Heart left ventricle (tissue), 16 donors: ENCODE results near the gene KRTAP24-1. TPM values are rescaled to one million over a fixed set of nuclear protein-coding genes. Genes with fewer than 3 reads are reported as not detected.

Experiments
- ATAC-seq, 4 donors: fragments of 200-7000 bp; cut with Tn5 transposase; one replicate each; pipeline ENCODE4 v1.9.1; 2020 to 2022; ENCODE audit warnings: moderate library complexity in 4 of 4, mild to moderate bottlenecking in 3 of 4, moderate number of reproducible peaks in 1 of 4
- DNase-seq, 5 donors: peaks; one replicate each; pipeline ENCODE4 v3.0.0-alpha.2; 2020
- H3K27ac ChIP-seq, 12 donors: fragments of 200-600 bp; sonication (generic) in 4 of 12; one replicate each; pipeline versions ENCODE4 v1.5.0 to v1.8.0; 2016 to 2022; ENCODE audit warnings: mild to moderate bottlenecking in 2 of 12
- H3K27me3 ChIP-seq, 9 donors: fragments of 200-600 bp; sonication (generic) in 2 of 9; one replicate each; pipeline versions ENCODE4 v1.5.1 to v1.8.0; 2016 to 2022; ENCODE audit warnings: mild to moderate bottlenecking in 3 of 9
- H3K36me3 ChIP-seq, 9 donors: fragments of 200-600 bp; sonication (generic) in 2 of 9; one replicate each; pipeline versions ENCODE4 v1.5.0 to v1.8.0; 2018 to 2022; ENCODE audit warnings: mild to moderate bottlenecking in 2 of 9
- H3K4me1 ChIP-seq, 12 donors: fragments of 200-600 bp; sonication (generic) in 4 of 12; one replicate each; pipeline versions ENCODE4 v1.5.0 to v1.8.0; 2016 to 2022; ENCODE audit warnings: mild to moderate bottlenecking in 3 of 12
- H3K4me3 ChIP-seq, 12 donors: fragments of 200-600 bp; sonication (generic) in 4 of 12; one replicate each; pipeline versions ENCODE4 v1.5.0 to v1.8.0; 2017 to 2022; ENCODE audit warnings: mild to moderate bottlenecking in 9 of 12, moderate library complexity in 4 of 12
- H3K9me3 ChIP-seq, 12 donors: fragments of 200-600 bp; sonication (generic) in 4 of 12; one replicate each; pipeline versions ENCODE4 v1.5.0 to v1.8.0; 2016 to 2022; ENCODE audit warnings: mild to moderate bottlenecking in 1 of 12
- CTCF ChIP-seq, 12 donors: fragments of 200-600 bp; sonication (generic) in 4 of 12; IDR thresholded peaks; one replicate each; pipeline versions ENCODE4 v1.5.0 to v1.8.0; 2018 to 2022; ENCODE audit warnings: antibody characterized with exemption in 12 of 12, mild to moderate bottlenecking in 5 of 12
- POLR2A ChIP-seq, 2 donors: fragments of 450-650 bp; IDR thresholded peaks; one replicate each; pipeline ENCODE4 v1.6.1; 2017; ENCODE audit warnings: antibody characterized with exemption in 2 of 2, mild to moderate bottlenecking in 2 of 2, moderate library complexity in 2 of 2
- WGBS, 4 donors: extraction: QIAGEN DNeasy Blood & Tissue Kit in 2 of 4; methylation state at CpG; one replicate each; pipeline versions ENCODE4 v1.1.5 to v1.1.7; 2013 to 2018; 5-methylcytosine and 5-hydroxymethylcytosine counted together
- intact Hi-C, 10 donors: fragments of 100-400 bp; cut with DNase I; formaldehyde crosslinking; loops; one replicate each; pipeline versions ENCODE4 v1.11.1 to v1.14.2; 2022
- polyA plus RNA-seq, 2 donors: library from polyadenylated mRNA; stranded (reverse); fragments of 200-250 nt; gene quantifications; one replicate each; pipeline ENCODE4 v1.2.3, GENCODE V29; 2013
- total RNA-seq, 9 donors: library from RNA; depleted of rRNA in 2 of 9; stranded (reverse); fragments of >200 nt in 2 of 9; fragmentation: NEBNext Ultra II Directional in 3 of 9; extraction: Animal tissue kit (Norgen Biotek cat#: 25700) in 3 of 9; gene quantifications; one replicate each; pipeline versions ENCODE4 v1.1.0 to v1.2.4, GENCODE V29; 2016 to 2023
- donor health status: ischemic (EF 13 %, LVEDD 7.1; RV severe dilation, severe dysfunction).
- donor health status: healthy with polysubstance abuse.
- donor health status: DM: no; HTN: yes; CAD: no.
- donor health status: DM: no; HTN: no; CAD: no.
- donor health status: ischemic (EF 25% LVEDD 6.9; RV normal size, moderate dysfunction).
- donor health status: ischemic (EF 25% LVEDD 5.7; RV mildly dilated, moderate dysfunction).
- donor health status: healthy.
- donor health status: DM: yes; HTN: yes; CAD: no.
- donor health status: ischemic (EF 35%, LVEDD 5.7; RV mildly dilated, moderate dysfunction).
- donor health status: nonischemic (EF 11% LVEDD 7.7; RV severe dilation, severe dysfunction).
- donor health status: DM: yes; HTN: yes; CAD: no.
- donor health status: PGD.
- donor health status: ischemic (EF 29% LVEDD 5.4; RV normal size, mild dysfunction).
- donor health status: nonischemic (EF 23%, LVEDD 6.1; RV moderate dilation, normal function).

The KRTAP24-1 gene
- total and polyA plus RNA-seq, 11 donors: not detected

- intact Hi-C loops: no loop called here
- Histone ChIP-seq H3K27ac (no peak overlapping the region), H3K36me3 (no peaks in the 10 kb centered on the region), H3K9me3 (no peaks in the 10 kb centered on the region), H3K4me1 (no peaks in the 10 kb centered on the region), H3K27me3 (no peaks in the 10 kb centered on the region), H3K4me3 (no peak overlapping the region)
- 63 to 76% (median 75%) methylated on average over 1 of the region's 1 CpG for WGBS, 4 donors
- no peak for DNase-seq
- no peak for ATAC-seq
- TF ChIP-seq CTCF (IDR thresholded peaks at IDR 0.05) (no peak), POLR2A (IDR thresholded peaks at IDR 0.05) (no peak)
These were observed 11.1 kb downstream of the KRTAP24-1 start for GRCh38 chr21:30271611-30272010.

DNA sequence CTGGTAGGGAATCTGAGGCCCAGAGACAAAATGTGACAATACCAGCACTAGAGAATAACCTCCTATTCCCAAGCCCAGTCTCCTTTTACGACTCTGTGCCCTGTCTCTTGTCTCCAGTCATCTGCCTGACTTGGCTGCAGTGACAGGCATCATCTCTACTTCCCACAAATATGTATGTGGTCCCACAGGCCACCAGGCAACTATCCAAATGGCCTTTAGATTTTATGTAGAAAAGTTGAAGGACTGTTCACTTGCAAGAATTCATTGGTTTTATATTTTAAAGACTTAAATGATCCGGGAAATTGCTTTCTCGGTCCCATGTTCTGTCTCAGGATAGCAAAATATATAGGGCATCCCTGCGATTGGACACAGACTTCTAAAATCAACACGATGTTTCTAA lies 11.6 kb downstream of the KRTAP24-1 start:
- H3K36me3 ChIP-seq: no peaks in the 10 kb centered on the region
- H3K27me3 ChIP-seq: no peaks in the 10 kb centered on the region
- intact Hi-C loops: no loop called here
- peak overlapping the region in 1 of 12 donors; percentile 2 for H3K27ac ChIP-seq
- TF ChIP-seq CTCF (IDR thresholded peaks at IDR 0.05) (no peak), POLR2A (IDR thresholded peaks at IDR 0.05) (no peak)
- ATAC-seq (no peak), DNase-seq (no peak)
- no peak overlapping the region for H3K4me3 ChIP-seq
- H3K4me1 ChIP-seq: no peaks in the 10 kb centered on the region
- no peaks in the 10 kb centered on the region for H3K9me3 ChIP-seq
- WGBS, 4 donors: 67 to 75% (median 69%) methylated on average over 5 of the region's 5 CpGs

DNA sequence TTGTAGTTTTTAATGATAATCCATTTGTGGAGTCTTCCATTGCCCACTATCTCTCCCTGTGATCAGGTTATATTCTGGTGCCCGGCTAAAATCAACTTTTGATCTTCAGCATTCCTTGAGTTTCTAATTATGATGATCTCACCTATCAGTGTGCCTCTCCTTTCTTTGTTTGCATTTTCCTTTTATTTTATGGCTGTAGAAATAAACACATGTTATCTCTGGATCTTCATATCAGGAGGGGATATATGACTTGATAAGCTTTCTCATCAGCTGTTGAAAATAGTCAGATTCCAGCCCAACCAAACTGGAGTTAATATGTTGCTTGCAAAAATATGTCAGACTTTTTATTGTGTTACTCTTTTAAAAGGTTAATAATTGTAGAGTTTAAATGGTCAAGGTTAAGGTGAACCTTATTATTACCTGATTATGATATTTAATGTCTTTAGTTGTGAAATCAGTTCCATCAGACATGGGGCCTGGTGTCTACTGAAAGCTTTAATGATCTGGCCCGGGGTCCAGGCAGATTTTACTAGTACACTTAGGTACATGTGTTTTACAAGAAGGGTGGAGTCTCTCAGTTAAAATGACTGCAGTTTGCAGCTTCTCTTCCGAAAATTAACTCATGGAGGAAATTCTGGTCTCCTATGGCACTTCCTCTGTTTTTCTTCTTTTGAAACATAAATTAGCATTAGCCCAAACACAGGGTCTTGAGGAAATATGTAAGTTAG lies 12.8 kb downstream of the KRTAP24-1 start:
- TF ChIP-seq POLR2A (IDR thresholded peaks at IDR 0.05) (no peak), CTCF (IDR thresholded peaks at IDR 0.05) (no peak)
- no peak for DNase-seq
- Histone ChIP-seq H3K4me3 (no peak overlapping the region), H3K27ac (no peak overlapping the region), H3K4me1 (no peaks in the 10 kb centered on the region), H3K27me3 (no peaks in the 10 kb centered on the region), H3K9me3 (peaks cover 0 to 7% (median 0%) of the 10 kb centered on the region in 12 donors), H3K36me3 (no peaks in the 10 kb centered on the region)
- intact Hi-C loops: no loop called here
- WGBS, 4 donors: 68 to 77% (median 76%) methylated on average over 3 of the region's 3 CpGs
- no peak for ATAC-seq

DNA sequence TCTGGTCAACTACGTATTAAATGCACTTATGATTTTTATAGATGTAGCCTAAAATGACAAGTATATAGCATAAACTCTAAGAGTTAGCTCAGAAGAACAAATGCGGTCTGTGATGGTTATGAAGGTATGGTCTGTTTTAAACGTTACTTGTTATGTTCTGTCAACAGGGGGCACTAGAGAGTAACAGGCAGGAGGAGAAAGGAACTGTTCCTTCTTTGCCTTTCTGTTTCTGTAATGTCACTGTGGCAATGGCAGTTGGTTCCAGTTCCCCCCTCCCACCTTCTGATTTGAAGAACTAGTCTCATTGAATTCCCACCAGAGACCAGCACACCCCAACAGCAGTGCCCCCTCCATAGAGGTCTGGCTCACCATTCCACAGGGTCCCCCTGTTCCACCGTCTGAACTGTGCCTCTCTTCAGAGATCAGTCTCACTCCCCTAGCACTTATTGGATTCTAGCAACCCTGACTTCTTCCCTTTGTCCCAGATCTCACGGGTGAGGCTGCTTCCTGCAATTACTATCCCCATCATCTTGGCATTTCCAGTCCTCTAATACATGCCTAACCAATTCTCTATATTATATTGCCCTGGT lies 14.0 kb downstream of the KRTAP24-1 start:
- no peak for TF ChIP-seq POLR2A (IDR thresholded peaks at IDR 0.05)
- TF ChIP-seq CTCF (IDR thresholded peaks at IDR 0.05): peak in 3 of 12 donors; percentile 4 to 26 (median 9)
- DNase-seq (no peak), ATAC-seq (no peak)
- no peaks in the 10 kb centered on the region for H3K36me3 ChIP-seq
- H3K4me3 ChIP-seq: no peak overlapping the region
- H3K9me3 ChIP-seq: peaks cover 0 to 7% (median 0%) of the 10 kb centered on the region in 12 donors
- intact Hi-C loops: no loop called here
- 51 to 62% (median 57%) methylated on average over 5 of the region's 5 CpGs for WGBS, 4 donors
- H3K27me3 ChIP-seq: no peaks in the 10 kb centered on the region
- H3K4me1 ChIP-seq: no peaks in the 10 kb centered on the region
- H3K27ac ChIP-seq: no peak overlapping the region
